ENCODE data around the gene FBXO31. TPM values are rescaled to one million over a fixed set of nuclear protein-coding genes. Genes with fewer than 3 reads are reported as not detected.
A peak's percentile ranks its signal among the peaks of the same experiment; 100 is the strongest.

Gene FBXO31
- total and polyA plus RNA-seq, 2 of the 13 experiments (the other 11 are each of a cell fraction or from before 2014, with no cell fraction given) = 92.4 to 101 TPM

- DNase-seq (ENCODE audit: low spot score) = no peak
- no peaks in the 10 kb centered on the region for H3K4me1 ChIP-seq (ENCODE audit: insufficient read depth, low read length)
- H3K27ac ChIP-seq (ENCODE audit: extremely low read length, insufficient read depth, low read length) = no peak overlapping the region
- 98% methylated on average over 11 of the region's 11 CpGs for WGBS (ENCODE audit: low lambda C conversion rate)
- no peak overlapping the region for H3K4me2 ChIP-seq (ENCODE audit: low read depth, low read length)
- no peaks in the 10 kb centered on the region for H3K9me3 ChIP-seq (ENCODE audit: low read length)
- no peak for FAIRE-seq
- no peak overlapping the region for H3K4me3 ChIP-seq (replicated peaks in 1 of 3; ENCODE audit: insufficient read depth in 1 of 3, low read depth in 2 of 3, low read length in 3 of 3)
- POLR2A ChIA-PET = no interaction called here
- TF ChIP-seq AGO2 (optimal IDR thresholded peaks at IDR 0.05; ENCODE audit: low read depth, low read length) = peak; percentile 85
- no peak for TF ChIP-seq NFKBIZ (CRISPR knock-in tag; IDR thresholded peaks at IDR 0.05)
- TF ChIP-seq, protein P1, sequence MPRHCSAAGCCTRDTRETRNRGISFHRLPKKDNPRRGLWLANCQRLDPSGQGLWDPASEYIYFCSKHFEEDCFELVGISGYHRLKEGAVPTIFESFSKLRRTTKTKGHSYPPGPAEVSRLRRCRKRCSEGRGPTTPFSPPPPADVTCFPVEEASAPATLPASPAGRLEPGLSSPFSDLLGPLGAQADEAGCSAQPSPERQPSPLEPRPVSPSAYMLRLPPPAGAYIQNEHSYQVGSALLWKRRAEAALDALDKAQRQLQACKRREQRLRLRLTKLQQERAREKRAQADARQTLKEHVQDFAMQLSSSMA (CRISPR knock-in tag; IDR thresholded peaks at IDR 0.05) = peak; percentile 13; the same call in 1 of the 2 replicates
- TF ChIP-seq RBM22 (optimal IDR thresholded peaks at IDR 0.05; ENCODE audit: low read length) = peak; percentile 0
- 0 out of 2 replicates have a peak, but pooled peaks have one; percentile 68 for TF ChIP-seq PAF1 (CRISPR knock-in tag; IDR thresholded peaks at IDR 0.05)
- 0 out of 4 replicates have a peak, but pooled peaks of 1 of the 2 experiments have one; percentile 11 for TF ChIP-seq POLR2A (IDR thresholded peaks at IDR 0.05; ENCODE audit: insufficient read depth in 1 of 2, low read depth in 2 of 2, low read length in 2 of 2)
- TF ChIP-seq RFXAP (CRISPR knock-in tag; IDR thresholded peaks at IDR 0.05; ENCODE audit: borderline replicate concordance) = no peak
- H3K36me3 ChIP-seq (replicated peaks in 1 of 2; ENCODE audit: control insufficient read depth in 1 of 2, insufficient read depth in 2 of 2, low read length in 2 of 2) = peaks cover 70 to 88% of the 10 kb centered on the region in 2 experiments
- no peak for ATAC-seq
- H3K9ac ChIP-seq (ENCODE audit: insufficient read depth, low read depth, low read length) = no peak overlapping the region
- in situ Hi-C loops (cut with HindIII; ENCODE audit: extremely low pct_ligation_motif_present, low pct_unique_long_range_greater_than_20kb) = no loop called here
- BruUV-seq (replicated peaks) = no TSS peak
- no peaks in the 10 kb centered on the region for H3K27me3 ChIP-seq (ENCODE audit: control insufficient read depth in 1 of 2, insufficient read depth in 2 of 2, low read length in 2 of 2)
- peaks cover 88% of the 10 kb centered on the region for H4K20me1 ChIP-seq (ENCODE audit: insufficient read depth, low read length)
- CTCF ChIA-PET (ENCODE audit: low intra/inter-chr PET ratio, low total read pairs) = no interaction called here
- intact Hi-C loops (cut with micrococcal nuclease; ENCODE audit: unreplicated experiment) = no loop called here
- peaks cover 11% of the 10 kb centered on the region for H3K79me2 ChIP-seq (ENCODE audit: insufficient read depth, low read length)
- no peak overlapping the region for H2AFZ ChIP-seq (ENCODE audit: low read length)
Observed at GRCh38 chr16:87330257-87330624, 53.3 kb downstream of the FBXO31 start.

- intact Hi-C loops (cut with micrococcal nuclease; ENCODE audit: unreplicated experiment) = no loop called here
- H3K27me3 ChIP-seq (ENCODE audit: control insufficient read depth in 1 of 2, insufficient read depth in 2 of 2, low read length in 2 of 2) = no peaks in the 10 kb centered on the region
- BruUV-seq (replicated peaks) = no TSS peak
- 99% methylated on average over 19 of the region's 20 CpGs for WGBS (ENCODE audit: low lambda C conversion rate)
- no peaks in the 10 kb centered on the region for H3K9me3 ChIP-seq (ENCODE audit: low read length)
- H3K4me3 ChIP-seq (replicated peaks in 1 of 3; ENCODE audit: insufficient read depth in 1 of 3, low read depth in 2 of 3, low read length in 3 of 3) = no peak overlapping the region
- no peak overlapping the region for H3K9ac ChIP-seq (ENCODE audit: insufficient read depth, low read depth, low read length)
- no peak overlapping the region for H2AFZ ChIP-seq (ENCODE audit: low read length)
- H3K27ac ChIP-seq (ENCODE audit: extremely low read length, insufficient read depth, low read length) = no peak overlapping the region
- CTCF ChIA-PET (ENCODE audit: low intra/inter-chr PET ratio, low total read pairs) = no interaction called here
- H3K4me1 ChIP-seq (ENCODE audit: insufficient read depth, low read length) = no peaks in the 10 kb centered on the region
- peaks cover 88% of the 10 kb centered on the region for H4K20me1 ChIP-seq (ENCODE audit: insufficient read depth, low read length)
- POLR2A ChIA-PET = interaction anchor here (1.0 kb wide), 1 partner anchor 52 kb away, joined by 3 read pairs; no protein-coding TSS in a partner anchor
- in situ Hi-C loops (cut with HindIII; ENCODE audit: extremely low pct_ligation_motif_present, low pct_unique_long_range_greater_than_20kb) = no loop called here
- ATAC-seq = no peak
- no peak for DNase-seq (ENCODE audit: low spot score)
- FAIRE-seq = no peak
- peaks cover 11% of the 10 kb centered on the region for H3K79me2 ChIP-seq (ENCODE audit: insufficient read depth, low read length)
- H3K4me2 ChIP-seq (ENCODE audit: low read depth, low read length) = no peak overlapping the region
- H3K36me3 ChIP-seq (replicated peaks in 1 of 2; ENCODE audit: control insufficient read depth in 1 of 2, insufficient read depth in 2 of 2, low read length in 2 of 2) = peaks cover 65 to 86% of the 10 kb centered on the region in 2 experiments
- TF ChIP-seq, protein P2, sequence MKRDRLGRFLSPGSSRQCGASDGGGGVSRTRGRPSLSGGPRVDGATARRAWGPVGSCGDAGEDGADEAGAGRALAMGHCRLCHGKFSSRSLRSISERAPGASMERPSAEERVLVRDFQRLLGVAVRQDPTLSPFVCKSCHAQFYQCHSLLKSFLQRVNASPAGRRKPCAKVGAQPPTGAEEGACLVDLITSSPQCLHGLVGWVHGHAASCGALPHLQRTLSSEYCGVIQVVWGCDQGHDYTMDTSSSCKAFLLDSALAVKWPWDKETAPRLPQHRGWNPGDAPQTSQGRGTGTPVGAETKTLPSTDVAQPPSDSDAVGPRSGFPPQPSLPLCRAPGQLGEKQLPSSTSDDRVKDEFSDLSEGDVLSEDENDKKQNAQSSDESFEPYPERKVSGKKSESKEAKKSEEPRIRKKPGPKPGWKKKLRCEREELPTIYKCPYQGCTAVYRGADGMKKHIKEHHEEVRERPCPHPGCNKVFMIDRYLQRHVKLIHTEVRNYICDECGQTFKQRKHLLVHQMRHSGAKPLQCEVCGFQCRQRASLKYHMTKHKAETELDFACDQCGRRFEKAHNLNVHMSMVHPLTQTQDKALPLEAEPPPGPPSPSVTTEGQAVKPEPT (CRISPR knock-in tag; IDR thresholded peaks at IDR 0.05; ENCODE audit: low read depth) = no peak
- TF ChIP-seq ZMAT5 (CRISPR knock-in tag; IDR thresholded peaks at IDR 0.05; ENCODE audit: borderline replicate concordance, low read depth) = no peak
- TF ChIP-seq ZC3H13 (CRISPR knock-in tag; IDR thresholded peaks at IDR 0.05) = peak; percentile 52; the same call in 1 of the 2 replicates
- TF ChIP-seq AGO2 (optimal IDR thresholded peaks at IDR 0.05; ENCODE audit: low read depth, low read length) = peak; percentile 79
- peak; percentile 77 for TF ChIP-seq RBM22 (optimal IDR thresholded peaks at IDR 0.05; ENCODE audit: low read length)
- no peak for TF ChIP-seq ZNF234 (CRISPR knock-in tag; conservative IDR thresholded peaks at IDR 0.05)
- peak in 1 of 2 experiments; percentile 47; a peak in 1 of 4 replicates for TF ChIP-seq POLR2A (IDR thresholded peaks at IDR 0.05; ENCODE audit: insufficient read depth in 1 of 2, low read depth in 2 of 2, low read length in 2 of 2)
- no peak for TF ChIP-seq GMEB1 (CRISPR knock-in tag; IDR thresholded peaks at IDR 0.05; ENCODE audit: borderline replicate concordance)
Observed at GRCh38 chr16:87329436-87330256, 53.9 kb downstream of the FBXO31 start.

Data from HepG2 (cell line).